GM23338 (cell line): ENCODE measurements around the gene C22orf15.

Source experiments
- CREB1 ChIP-seq: fragments of 250-450 bp; sonication (Bioruptor Pico); IDR thresholded peaks from 2 replicates; pipeline ENCODE4 v1.5.0; 2020; ENCODE audit warnings: low read depth, mild to moderate bottlenecking, moderate library complexity
- CTCF ChIP-seq, 2 experiments: fragments of 200-600 bp in 1 of 2; sonication (generic) in 1 of 2; conservative IDR thresholded peaks; 2 replicates each; pipeline versions ENCODE4 v1.5.1 to v1.6.1; 2016 to 2017; ENCODE audit warnings: antibody characterized with exemption in 2 of 2, low read depth in 2 of 2, mild to moderate bottlenecking in 2 of 2, moderate library complexity in 1 of 2
- EZH2 ChIP-seq: fragments of 200-600 bp; sonication (generic); IDR thresholded peaks from one replicate; pipeline ENCODE4 v1.8.0; 2017; ENCODE audit warnings: antibody characterized with exemption, mild to moderate bottlenecking, low read depth; ENCODE audit not compliant: unreplicated experiment
- EZH2phosphoT487 ChIP-seq: fragments of 200-600 bp; sonication (generic); IDR thresholded peaks from one replicate; pipeline ENCODE4 v1.8.1; 2018; ENCODE audit warnings: antibody characterized with exemption; ENCODE audit not compliant: unreplicated experiment
- JUNB ChIP-seq: IDR thresholded peaks from one replicate; pipeline ENCODE4 v1.6.1; 2016; ENCODE audit warnings: antibody characterized with exemption; ENCODE audit not compliant: unreplicated experiment
- NANOG ChIP-seq: IDR thresholded peaks from 2 replicates; pipeline ENCODE4 v1.6.1; 2016; ENCODE audit warnings: antibody characterized with exemption, borderline replicate concordance
- POLR2AphosphoS5 ChIP-seq: IDR thresholded peaks from 2 replicates; pipeline ENCODE4 v1.6.1; 2016; ENCODE audit warnings: antibody characterized with exemption, low read depth
- REST ChIP-seq: IDR thresholded peaks from one replicate; pipeline ENCODE4 v1.6.1; 2018; ENCODE audit warnings: antibody characterized with exemption; ENCODE audit not compliant: unreplicated experiment
- STAT1 ChIP-seq: IDR thresholded peaks from one replicate; pipeline ENCODE4 v1.6.1; 2016; ENCODE audit warnings: antibody characterized with exemption; ENCODE audit not compliant: unreplicated experiment
- ZNF462 ChIP-seq: fragments of 250-450 bp; sonication (Bioruptor Pico); IDR thresholded peaks from 2 replicates; pipeline ENCODE4 v1.5.0; 2020; ENCODE audit warnings: mild to moderate bottlenecking, moderate library complexity
- TF ChIP-seq, protein P1 (sequence below): IDR thresholded peaks from 2 replicates; pipeline ENCODE4 v1.6.1; 2016; ENCODE audit warnings: antibody characterized with exemption

DNA sequence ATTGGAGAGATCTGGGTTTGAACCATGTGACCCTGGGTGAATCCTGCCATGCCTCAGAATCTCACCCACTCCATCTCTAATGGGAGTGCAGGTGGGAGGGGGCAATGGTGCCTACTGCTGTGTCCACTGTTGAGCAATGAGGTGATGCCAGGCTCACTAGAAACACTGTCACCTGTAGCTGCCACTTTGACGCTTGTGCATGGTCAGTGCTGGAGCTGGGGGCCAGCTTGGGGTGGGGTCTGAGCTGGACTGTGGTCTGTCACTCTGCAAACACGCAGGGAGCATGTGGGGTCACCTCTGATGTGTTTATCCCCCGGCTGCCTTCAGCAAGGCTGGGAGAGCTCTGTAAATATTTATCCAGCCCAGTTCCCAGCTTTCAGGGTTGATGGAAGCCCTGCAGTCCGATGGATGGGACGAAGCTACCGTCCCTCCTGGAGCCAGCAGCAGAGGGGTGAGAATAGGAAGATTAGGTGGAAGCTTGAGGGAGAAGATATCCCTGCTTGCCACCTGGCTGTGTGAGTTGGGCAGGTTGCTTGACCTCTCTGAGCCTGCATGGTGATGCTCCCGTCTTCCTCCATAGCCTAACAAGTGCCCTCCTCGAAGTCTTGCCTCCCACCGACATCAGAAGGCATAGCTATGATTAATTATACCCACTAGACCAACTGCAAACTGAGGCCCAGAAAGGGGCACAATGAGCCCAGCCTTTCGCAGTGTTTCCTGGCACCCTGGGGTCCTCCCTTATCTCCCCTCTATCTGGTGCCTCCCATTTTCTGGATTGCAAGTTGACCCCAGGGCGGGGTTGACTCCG, 11.5 kb downstream of the C22orf15 start:
- TF ChIP-seq CTCF (conservative IDR thresholded peaks at IDR 0.05; ENCODE audit: low read depth in 2 of 2) = no peak
- no peak for TF ChIP-seq REST
- TF ChIP-seq ZNF462 (CRISPR knock-in tag) = no peak
- no peak for TF ChIP-seq POLR2AphosphoS5
- no peak for TF ChIP-seq EZH2
- no peak for TF ChIP-seq STAT1
- TF ChIP-seq EZH2phosphoT487 = no peak
- no peak for TF ChIP-seq CREB1 (CRISPR knock-in tag)
- no peak for TF ChIP-seq JUNB
- TF ChIP-seq, protein P1, sequence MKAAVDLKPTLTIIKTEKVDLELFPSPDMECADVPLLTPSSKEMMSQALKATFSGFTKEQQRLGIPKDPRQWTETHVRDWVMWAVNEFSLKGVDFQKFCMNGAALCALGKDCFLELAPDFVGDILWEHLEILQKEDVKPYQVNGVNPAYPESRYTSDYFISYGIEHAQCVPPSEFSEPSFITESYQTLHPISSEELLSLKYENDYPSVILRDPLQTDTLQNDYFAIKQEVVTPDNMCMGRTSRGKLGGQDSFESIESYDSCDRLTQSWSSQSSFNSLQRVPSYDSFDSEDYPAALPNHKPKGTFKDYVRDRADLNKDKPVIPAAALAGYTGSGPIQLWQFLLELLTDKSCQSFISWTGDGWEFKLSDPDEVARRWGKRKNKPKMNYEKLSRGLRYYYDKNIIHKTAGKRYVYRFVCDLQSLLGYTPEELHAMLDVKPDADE = no peak
- TF ChIP-seq NANOG = no peak
